DOHH2 (cell line): ENCODE results near the gene ACER1.
"Not testable (repeated sequence)": the region's sequence is repeated elsewhere in the genome, so short reads cannot be mapped to it uniquely, and the experiment has no call there.

Source experiments
- H3F3A ChIP-seq: fragments of 200-600 bp; sonication (generic), shearing (Covaris generic); 2 replicates; pipeline ENCODE4 v1.6.0; 2016; ENCODE audit warnings: antibody characterized with exemption, mild to moderate bottlenecking; ENCODE audit not compliant: control insufficient read depth, insufficient read depth
- H3K27ac ChIP-seq: fragments of 200-600 bp; sonication (generic); 2 replicates; pipeline ENCODE4 v1.5.1; 2014; ENCODE audit warnings: low read depth, mild to moderate bottlenecking, low read length, moderate library complexity
- H3K27me3 ChIP-seq: fragments of 200-600 bp; sonication (generic); 2 replicates; pipeline ENCODE4 v1.6.1; 2014; ENCODE audit warnings: mild to moderate bottlenecking, low read length, mixed read lengths; ENCODE audit not compliant: control insufficient read depth
- H3K36me3 ChIP-seq: fragments of 200-600 bp; sonication (generic); 2 replicates; pipeline ENCODE4 v1.6.1; 2014; ENCODE audit warnings: mild to moderate bottlenecking, low read length, moderate library complexity, mixed read lengths; ENCODE audit not compliant: control insufficient read depth
- H3K4me1 ChIP-seq: fragments of 200-600 bp; sonication (generic); 2 replicates; pipeline ENCODE4 v1.6.1; 2014; ENCODE audit warnings: mild to moderate bottlenecking, low read length, mixed read lengths; ENCODE audit not compliant: control insufficient read depth
- H3K4me2 ChIP-seq: fragments of 200-600 bp; sonication (generic); 2 replicates; pipeline ENCODE4 v1.6.0; 2014; ENCODE audit warnings: mild to moderate bottlenecking, low read length, moderate library complexity
- H3K4me3 ChIP-seq: fragments of 200-600 bp; sonication (generic); 2 replicates; pipeline ENCODE4 v1.5.1; 2014; ENCODE audit warnings: mild to moderate bottlenecking, low read length, mixed read lengths
- H3K79me2 ChIP-seq: fragments of 200-600 bp; sonication (generic); 2 replicates; pipeline ENCODE4 v1.6.1; 2014; ENCODE audit warnings: mild to moderate bottlenecking, low read length, mixed read lengths; ENCODE audit not compliant: control insufficient read depth
- H3K9me2 ChIP-seq: fragments of 200-600 bp; sonication (generic); replicated peaks from 2 replicates; pipeline ENCODE4 v1.6.1; 2014; ENCODE audit warnings: mild to moderate bottlenecking, low read length, mixed read lengths; ENCODE audit not compliant: control insufficient read depth
- H3K9me3 ChIP-seq: fragments of 200-600 bp; sonication (generic); 2 replicates; pipeline ENCODE4 v1.6.1; 2014; ENCODE audit warnings: antibody characterized with exemption, low read length, mixed read lengths; ENCODE audit not compliant: control insufficient read depth, insufficient read depth
- H4K20me1 ChIP-seq: fragments of 200-600 bp; sonication (generic); 2 replicates; pipeline ENCODE4 v1.6.0; 2014; ENCODE audit warnings: low read depth, mild to moderate bottlenecking, antibody characterized with exemption, low read length, moderate library complexity; ENCODE audit not compliant: control insufficient read depth, insufficient read depth
- CTCF ChIP-seq: fragments of 200-600 bp; sonication (generic); IDR thresholded peaks from one replicate; pipeline ENCODE4 v1.5.1; 2014; ENCODE audit warnings: antibody characterized with exemption, mild to moderate bottlenecking, low read depth, low read length; ENCODE audit not compliant: poor library complexity, severe bottlenecking
- EZH2phosphoT487 ChIP-seq: fragments of 200-600 bp; sonication (generic); IDR thresholded peaks from 2 replicates; pipeline ENCODE4 v1.6.1; 2017; ENCODE audit warnings: borderline replicate concordance, mild to moderate bottlenecking, antibody characterized with exemption, low read length, moderate library complexity, mixed read lengths

Gene ACER1

GRCh38 chr19:6358003-6358402, 24.6 kb upstream of the ACER1 start:
- Histone ChIP-seq H3K79me2 (peaks cover 16% of the 10 kb centered on the region), H3F3A (no peaks in the 10 kb centered on the region), H3K27ac (no peak overlapping the region), H3K27me3 (peaks cover 6% of the 10 kb centered on the region; the same call in 1 of the 2 replicates), H3K9me2 (no peaks in the 10 kb centered on the region), H3K4me3 (no peak overlapping the region), H3K4me1 (peaks cover 9% of the 10 kb centered on the region), H3K9me3 (no peaks in the 10 kb centered on the region), H3K4me2 (no peak overlapping the region), H4K20me1 (no peaks in the 10 kb centered on the region), H3K36me3 (peaks cover 5% of the 10 kb centered on the region)
- TF ChIP-seq CTCF (no peak), EZH2phosphoT487 (no peak)

- Histone ChIP-seq H3K27ac (no peak overlapping the region), H3F3A (no peaks in the 10 kb centered on the region), H3K4me2 (no peak overlapping the region), H4K20me1 (no peaks in the 10 kb centered on the region), H3K79me2 (peaks cover 8% of the 10 kb centered on the region), H3K9me3 (no peaks in the 10 kb centered on the region), H3K9me2 (no peaks in the 10 kb centered on the region), H3K4me1 (peaks cover under 1% of the 10 kb centered on the region), H3K27me3 (peaks cover 6% of the 10 kb centered on the region; the same call in 1 of the 2 replicates), H3K36me3 (no peaks in the 10 kb centered on the region; the same call in 1 of the 2 replicates), H3K4me3 (no peak overlapping the region)
- TF ChIP-seq CTCF (no peak), EZH2phosphoT487 (no peak)
Observed at GRCh38 chr19:6357174-6357573, 23.8 kb upstream of the ACER1 start.

GRCh38 chr19:6355321-6356040, 22.1 kb upstream of the ACER1 start:
- not testable (repeated sequence) for H4K20me1 ChIP-seq, H3F3A ChIP-seq, H3K36me3 ChIP-seq, H3K27me3 ChIP-seq, H3K4me3 ChIP-seq, H3K9me3 ChIP-seq, H3K79me2 ChIP-seq, H3K9me2 ChIP-seq, H3K4me1 ChIP-seq, H3K27ac ChIP-seq, H3K4me2 ChIP-seq

- H3K36me3 ChIP-seq, result no peaks in the 10 kb centered on the region
- H3F3A ChIP-seq, result no peaks in the 10 kb centered on the region
- H3K27me3 ChIP-seq, result no peaks in the 10 kb centered on the region
- no peaks in the 10 kb centered on the region for H3K9me2 ChIP-seq
- TF ChIP-seq EZH2phosphoT487 (no peak), CTCF (peak; percentile 47)
- no peaks in the 10 kb centered on the region for H3K4me1 ChIP-seq
- no peaks in the 10 kb centered on the region for H3K9me3 ChIP-seq
- no peaks in the 10 kb centered on the region for H3K79me2 ChIP-seq
- H3K4me3 ChIP-seq, result no peak overlapping the region
- H4K20me1 ChIP-seq, result no peaks in the 10 kb centered on the region
- no peak overlapping the region for H3K4me2 ChIP-seq
- H3K27ac ChIP-seq, result no peak overlapping the region
Observed at GRCh38 chr19:6354098-6354674, 20.8 kb upstream of the ACER1 start.
